CD4-positive, alpha-beta memory T cell (primary cell): Measurements from ENCODE around the gene TOP1. TPM values are rescaled to one million over a fixed set of nuclear protein-coding genes. Genes with fewer than 3 reads are reported as not detected.

Experiments
- CTCF ChIA-PET: fragments of 350-600 bp; sonication (Branson Sonifier 250); formaldehyde crosslinking; loops from one replicate; lab custom pipeline; 2021; ENCODE audit warnings: inconsistent platforms; ENCODE audit not compliant: partially characterized antibody; lab: Charles Lee
- POLR2A ChIA-PET: fragments of 350-600 bp; sonication (Branson Sonifier 250); formaldehyde crosslinking; loops from one replicate; lab custom pipeline; 2021; ENCODE audit not compliant: partially characterized antibody; lab: Charles Lee
- DNase-seq, 5 donors: peaks; one replicate each; pipeline versions ENCODE4 v3.0.0 to v3.0.0-alpha.2; 2020 to 2022; ENCODE audit warnings: mixed read lengths in 1 of 5
- H3K27ac ChIP-seq: one replicate; pipeline ENCODE4 v1.7.0; 2013; ENCODE audit warnings: low read depth, low read length
- H3K27me3 ChIP-seq: 2 replicates; pipeline ENCODE4 v1.7.0; 2013; ENCODE audit warnings: mild to moderate bottlenecking, low read length, moderate library complexity; ENCODE audit not compliant: insufficient read depth
- H3K36me3 ChIP-seq: 2 replicates; pipeline ENCODE4 v1.7.0; 2013; ENCODE audit warnings: mild to moderate bottlenecking, low read length, moderate library complexity; ENCODE audit not compliant: insufficient read depth
- H3K4me1 ChIP-seq: 2 replicates; pipeline ENCODE4 v1.7.0; 2013; ENCODE audit warnings: mild to moderate bottlenecking, low read length, moderate library complexity; ENCODE audit not compliant: insufficient read depth
- H3K4me3 ChIP-seq, 2 donors: one replicate each; pipeline ENCODE4 v1.7.0; 2013; ENCODE audit warnings: low read length in 2 of 2, mild to moderate bottlenecking in 1 of 2
- H3K9me3 ChIP-seq, 2 donors: one replicate each; pipeline ENCODE4 v1.7.0; 2013; ENCODE audit warnings: low read length in 2 of 2, control low read depth in 1 of 2; ENCODE audit not compliant: control insufficient read depth in 1 of 2
- H3K27ac Mint-ChIP-seq, 7 donors: one replicate each; pipeline ENCODE4 v1.8.0; 2020 to 2021; ENCODE audit warnings: mixed read lengths in 7 of 7, mild to moderate bottlenecking in 6 of 7, inconsistent platforms in 3 of 7, moderate library complexity in 3 of 7
- H3K27me3 Mint-ChIP-seq, 2 donors: one replicate each; pipeline ENCODE4 v1.8.0; 2020 to 2021; ENCODE audit warnings: mixed read lengths in 2 of 2
- H3K36me3 Mint-ChIP-seq, 2 donors: one replicate each; pipeline ENCODE4 v1.8.0; 2020 to 2021; ENCODE audit warnings: mixed read lengths in 2 of 2, inconsistent platforms in 1 of 2, mild to moderate bottlenecking in 1 of 2
- H3K4me1 Mint-ChIP-seq, 4 donors: one replicate each; pipeline ENCODE4 v1.8.0; 2020 to 2021; ENCODE audit warnings: mixed read lengths in 4 of 4, mild to moderate bottlenecking in 1 of 4
- H3K4me3 Mint-ChIP-seq, 8 donors: one replicate each; pipeline ENCODE4 v1.8.0; 2020 to 2021; ENCODE audit warnings: mixed read lengths in 8 of 8, mild to moderate bottlenecking in 7 of 8, moderate library complexity in 6 of 8, inconsistent platforms in 3 of 8
- H3K9me3 Mint-ChIP-seq, 8 donors: one replicate each; pipeline ENCODE4 v1.8.0; 2020 to 2021; ENCODE audit warnings: mixed read lengths in 8 of 8, mild to moderate bottlenecking in 5 of 8, inconsistent platforms in 3 of 8, moderate library complexity in 1 of 8
- intact Hi-C: fragments of 100-400 bp; cut with micrococcal nuclease; formaldehyde crosslinking; loops from one replicate; pipeline ENCODE4 v1.15.1; 2023
- polyA plus RNA-seq, 2 donors: library from polyadenylated mRNA; unstranded; fragments of 300-500 nt; fragmentation: Illumina TruSeq; gene quantifications; one replicate each; pipeline ENCODE4 v1.2.3, GENCODE V29; 2021
- total RNA-seq, 2 experiments: library from RNA; stranded (reverse); gene quantifications; one replicate each; pipeline ENCODE4 v1.2.3, GENCODE V29; 2021

Gene TOP1
- total RNA-seq (10 to 100 TPM; 44.4 to 47.5 TPM), polyA plus RNA-seq (10 to 100 TPM in 1 of 2 donors, 1 to 10 TPM in 1; 3.8 to 15.5 TPM)

GRCh38 chr20:41028359-41029149, at the start of gene TOP1:
TOP1 (plus strand) TSS chr20:41028822; CDS start chr20:41029068, 246 bp downstream.
- H3K4me1 ChIP-seq = peaks cover 48% of the 10 kb centered on the region
- H3K9me3 Mint-ChIP-seq = no peaks in the 10 kb centered on the region
- intact Hi-C loops = loop anchor here (1.0 to 5.0 kb wide), 8 partner anchors 20 to 289 kb away; partner anchors contain the start of gene ZHX3
- H3K27ac Mint-ChIP-seq = peak within 1 kb of the TSS; percentile 96 to 99 (median 97)
- peaks cover 38 to 57% (median 44%) of the 10 kb centered on the region in 4 donors for H3K4me1 Mint-ChIP-seq
- POLR2A ChIA-PET = interaction anchor here (0.8 to 4.9 kb wide), 5 partner anchors 11 to 128 kb away, joined by 3 to 34 read pairs (median 5); no protein-coding TSS in a partner anchor
- no peaks in the 10 kb centered on the region for H3K27me3 ChIP-seq
- H3K9me3 ChIP-seq = no peaks in the 10 kb centered on the region
- H3K27ac ChIP-seq = peak within 1 kb of the TSS; percentile 97
- peaks cover 8 to 18% of the 10 kb centered on the region in 2 donors for H3K36me3 Mint-ChIP-seq
- H3K36me3 ChIP-seq = peaks cover 6% of the 10 kb centered on the region
- peaks cover 0 to 2% of the 10 kb centered on the region in 2 donors for H3K27me3 Mint-ChIP-seq
- peak within 1 kb of the TSS; percentile 89 to 98 (median 95) for H3K4me3 Mint-ChIP-seq
- CTCF ChIA-PET = interaction anchor here (1.0 to 1.5 kb wide), 2 partner anchors 38 to 67 kb away, joined by 4 to 5 read pairs; no protein-coding TSS in a partner anchor
- H3K4me3 ChIP-seq = peak within 1 kb of the TSS; percentile 25 to 83
- DNase-seq = peak; percentile 97 to 100 (median 99)

- peaks cover 0 to 23% (median 20%) of the 10 kb centered on the region in 8 donors for H3K9me3 Mint-ChIP-seq
- POLR2A ChIA-PET = no interaction called here
- no peak overlapping the region for H3K4me3 Mint-ChIP-seq
- Histone ChIP-seq H3K27me3 (no peaks in the 10 kb centered on the region), H3K4me1 (no peaks in the 10 kb centered on the region), H3K4me3 (no peak overlapping the region), H3K9me3 (no peaks in the 10 kb centered on the region), H3K36me3 (no peaks in the 10 kb centered on the region), H3K27ac (no peak overlapping the region)
- no peak overlapping the region for H3K27ac Mint-ChIP-seq
- H3K36me3 Mint-ChIP-seq = peaks cover 6 to 7% of the 10 kb centered on the region in 2 donors
- CTCF ChIA-PET = interaction anchor here (0.5 to 2.4 kb wide), 4 partner anchors 11 to 153 kb away, joined by 3 to 10 read pairs (median 6); no protein-coding TSS in a partner anchor
- DNase-seq = no peak
- no peaks in the 10 kb centered on the region for H3K4me1 Mint-ChIP-seq
- intact Hi-C loops = no loop called here
- peaks cover 9 to 14% of the 10 kb centered on the region in 2 donors for H3K27me3 Mint-ChIP-seq
Measured at GRCh38 chr20:40979247-40979646, 49.4 kb upstream of the TOP1 start.

GRCh38 chr20:40980106-40980827, 48.4 kb upstream of the TOP1 start:
- Histone ChIP-seq H3K36me3 (no peaks in the 10 kb centered on the region), H3K4me3 (no peak overlapping the region), H3K27ac (no peak overlapping the region), H3K9me3 (no peaks in the 10 kb centered on the region), H3K27me3 (no peaks in the 10 kb centered on the region), H3K4me1 (no peaks in the 10 kb centered on the region)
- peaks cover 6 to 7% of the 10 kb centered on the region in 2 donors for H3K36me3 Mint-ChIP-seq
- H3K4me1 Mint-ChIP-seq = no peaks in the 10 kb centered on the region
- no peak overlapping the region for H3K27ac Mint-ChIP-seq
- no peak overlapping the region for H3K4me3 Mint-ChIP-seq
- peaks cover 9 to 14% of the 10 kb centered on the region in 2 donors for H3K27me3 Mint-ChIP-seq
- H3K9me3 Mint-ChIP-seq = peaks cover 0 to 23% (median 20%) of the 10 kb centered on the region in 8 donors
- ChIA-PET POLR2A (no interaction called here), CTCF (interaction anchor here (0.7 to 16.1 kb wide), 3 partner anchors 10 to 117 kb away, joined by 3 to 374 read pairs (median 10); no protein-coding TSS in a partner anchor)
- intact Hi-C loops = no loop called here
- DNase-seq = no peak

- Mint-ChIP-seq H3K27ac (no peak overlapping the region), H3K36me3 (peaks cover 6 to 7% of the 10 kb centered on the region in 2 donors), H3K27me3 (peaks cover 9 to 14% of the 10 kb centered on the region in 2 donors), H3K4me1 (no peaks in the 10 kb centered on the region), H3K9me3 (peaks cover 0 to 22% (median 20%) of the 10 kb centered on the region in 8 donors), H3K4me3 (no peak overlapping the region)
- no peak overlapping the region for H3K27ac ChIP-seq
- intact Hi-C loops = no loop called here
- H3K9me3 ChIP-seq = no peaks in the 10 kb centered on the region
- no peaks in the 10 kb centered on the region for H3K4me1 ChIP-seq
- no peak for DNase-seq
- no peaks in the 10 kb centered on the region for H3K27me3 ChIP-seq
- H3K36me3 ChIP-seq = no peaks in the 10 kb centered on the region
- ChIA-PET CTCF (interaction anchor here (1.6 to 16.1 kb wide), 3 partner anchors 10 to 116 kb away, joined by 10 to 374 read pairs (median 17); no protein-coding TSS in a partner anchor), POLR2A (no interaction called here)
- H3K4me3 ChIP-seq = no peak overlapping the region
Measured at GRCh38 chr20:40980828-40981310, 47.8 kb upstream of the TOP1 start.

GRCh38 chr20:40982415-40983145, 46.0 kb upstream of the TOP1 start:
- peaks cover 0 to 15% (median 12%) of the 10 kb centered on the region in 8 donors for H3K9me3 Mint-ChIP-seq
- no peaks in the 10 kb centered on the region for H3K36me3 ChIP-seq
- H3K27ac Mint-ChIP-seq = no peak overlapping the region
- peaks cover 14% of the 10 kb centered on the region for H3K4me1 ChIP-seq
- intact Hi-C loops = no loop called here
- no peak for DNase-seq
- CTCF ChIA-PET = interaction anchor here (1.1 to 16.1 kb wide), 4 partner anchors 9 to 114 kb away, joined by 3 to 374 read pairs (median 10); no protein-coding TSS in a partner anchor
- POLR2A ChIA-PET = no interaction called here
- H3K27me3 Mint-ChIP-seq = peaks cover 7 to 10% of the 10 kb centered on the region in 2 donors
- peaks cover 8 to 15% (median 12%) of the 10 kb centered on the region in 4 donors for H3K4me1 Mint-ChIP-seq
- H3K36me3 Mint-ChIP-seq = peaks cover under 1 to 4% of the 10 kb centered on the region in 2 donors
- no peak overlapping the region for H3K27ac ChIP-seq
- H3K27me3 ChIP-seq = no peaks in the 10 kb centered on the region
- no peak overlapping the region for H3K4me3 ChIP-seq
- no peak overlapping the region for H3K4me3 Mint-ChIP-seq
- H3K9me3 ChIP-seq = no peaks in the 10 kb centered on the region

- peaks cover 1 to 6% of the 10 kb centered on the region in 2 donors for H3K27me3 Mint-ChIP-seq
- Histone ChIP-seq H3K4me1 (peaks cover 14% of the 10 kb centered on the region), H3K4me3 (no peak overlapping the region), H3K9me3 (no peaks in the 10 kb centered on the region), H3K27me3 (no peaks in the 10 kb centered on the region), H3K27ac (no peak overlapping the region), H3K36me3 (no peaks in the 10 kb centered on the region)
- ChIA-PET POLR2A (interaction anchor here (0.6 kb wide), 1 partner anchor 195 kb away, joined by 4 read pairs; no protein-coding TSS in a partner anchor), CTCF (interaction anchor here (1.0 to 16.1 kb wide), 4 partner anchors 14 to 249 kb away, joined by 3 to 374 read pairs (median 4); no protein-coding TSS in a partner anchor)
- DNase-seq = no peak
- H3K36me3 Mint-ChIP-seq = peaks cover 0 to 1% of the 10 kb centered on the region in 2 donors
- peaks cover 0 to 4% (median under 1%) of the 10 kb centered on the region in 8 donors for H3K9me3 Mint-ChIP-seq
- H3K4me3 Mint-ChIP-seq = no peak overlapping the region
- no peak overlapping the region for H3K27ac Mint-ChIP-seq
- H3K4me1 Mint-ChIP-seq = peaks cover 9 to 19% (median 13%) of the 10 kb centered on the region in 4 donors
- intact Hi-C loops = no loop called here
Measured at GRCh38 chr20:40983898-40984297, 44.7 kb upstream of the TOP1 start.
